Dedifferentiated amniotic fluid mesenchymal stem cell (primary cell): Measurements from ENCODE around the gene VDAC2.
A peak's percentile ranks its signal among the peaks of the same experiment; 100 is the strongest.

Experiments
- DNase-seq: peaks from one replicate; pipeline ENCODE4 v3.0.0-alpha.2; 2016; ENCODE audit errors: extremely low spot score

The VDAC2 gene

GRCh38 chr10:75230600-75231038 is 20.0 kb downstream of the VDAC2 start:
- DNase-seq: peak; percentile 91

GRCh38 chr10:75231672-75232581 is 21.3 kb downstream of the VDAC2 start:
- DNase-seq: no peak

GRCh38 chr10:75233444-75234016 is 22.9 kb downstream of the VDAC2 start:
- DNase-seq: no peak

GRCh38 chr10:75234017-75234682 is 23.6 kb downstream of the VDAC2 start:
- DNase-seq: peak; percentile 53

- no peak for DNase-seq
Observed at GRCh38 chr10:75234683-75235374, 24.2 kb downstream of the VDAC2 start.

GRCh38 chr10:75235375-75236177 is 25.0 kb downstream of the VDAC2 start, which contains the start of gene COMTD1:
COMTD1 (minus strand) TSS chr10:75235957; CDS start chr10:75235928, 29 bp downstream.
- peak; percentile 70 for DNase-seq

GRCh38 chr10:75236178-75236825 is 25.7 kb downstream of the VDAC2 start:
- no peak for DNase-seq

GRCh38 chr10:75238182-75239095 is 27.8 kb downstream of the VDAC2 start:
- no peak for DNase-seq

GRCh38 chr10:75239096-75239790 is 28.6 kb downstream of the VDAC2 start:
- no peak for DNase-seq

- no peak for DNase-seq
Observed at GRCh38 chr10:75240329-75241076, 29.9 kb downstream of the VDAC2 start.

GRCh38 chr10:75243426-75243825 is 32.8 kb downstream of the VDAC2 start:
- DNase-seq: no peak

GRCh38 chr10:75244487-75245353 is 34.1 kb downstream of the VDAC2 start:
- DNase-seq: no peak

GRCh38 chr10:75245354-75246250 is 35.0 kb downstream of the VDAC2 start:
- no peak for DNase-seq

GRCh38 chr10:75246506-75246905 is 35.9 kb downstream of the VDAC2 start:
- no peak for DNase-seq

- no peak for DNase-seq
Observed at GRCh38 chr10:75247797-75248196, 37.2 kb downstream of the VDAC2 start.

- no peak for DNase-seq
Observed at GRCh38 chr10:75250934-75251333, 40.3 kb downstream of the VDAC2 start.
